ENCODE results near the gene UTY.

The UTY gene

DNA sequence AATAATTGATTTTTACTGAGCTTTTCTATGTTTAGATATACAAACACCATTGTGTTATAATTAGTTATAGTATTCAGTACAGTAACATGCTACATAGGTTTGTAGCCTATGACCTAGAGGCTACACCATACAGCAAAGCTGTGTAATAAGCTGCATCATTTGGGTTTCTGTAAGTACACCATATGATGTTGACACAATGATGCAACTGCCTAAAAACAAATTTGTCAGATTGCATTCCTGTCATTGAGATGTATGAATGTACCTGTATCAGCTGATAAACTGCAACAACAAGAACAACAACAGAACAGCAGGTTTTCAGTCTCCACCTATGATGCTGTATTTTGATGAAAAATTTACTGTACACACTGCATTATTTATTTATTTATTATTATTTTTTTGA, 64.3 kb downstream of the UTY start:
- peak; percentile 60 for DNase-seq (ENCODE audit: low read depth)
- H3K4me3 ChIP-seq (ENCODE audit: low read length): no peak overlapping the region
- TF ChIP-seq, protein P1, sequence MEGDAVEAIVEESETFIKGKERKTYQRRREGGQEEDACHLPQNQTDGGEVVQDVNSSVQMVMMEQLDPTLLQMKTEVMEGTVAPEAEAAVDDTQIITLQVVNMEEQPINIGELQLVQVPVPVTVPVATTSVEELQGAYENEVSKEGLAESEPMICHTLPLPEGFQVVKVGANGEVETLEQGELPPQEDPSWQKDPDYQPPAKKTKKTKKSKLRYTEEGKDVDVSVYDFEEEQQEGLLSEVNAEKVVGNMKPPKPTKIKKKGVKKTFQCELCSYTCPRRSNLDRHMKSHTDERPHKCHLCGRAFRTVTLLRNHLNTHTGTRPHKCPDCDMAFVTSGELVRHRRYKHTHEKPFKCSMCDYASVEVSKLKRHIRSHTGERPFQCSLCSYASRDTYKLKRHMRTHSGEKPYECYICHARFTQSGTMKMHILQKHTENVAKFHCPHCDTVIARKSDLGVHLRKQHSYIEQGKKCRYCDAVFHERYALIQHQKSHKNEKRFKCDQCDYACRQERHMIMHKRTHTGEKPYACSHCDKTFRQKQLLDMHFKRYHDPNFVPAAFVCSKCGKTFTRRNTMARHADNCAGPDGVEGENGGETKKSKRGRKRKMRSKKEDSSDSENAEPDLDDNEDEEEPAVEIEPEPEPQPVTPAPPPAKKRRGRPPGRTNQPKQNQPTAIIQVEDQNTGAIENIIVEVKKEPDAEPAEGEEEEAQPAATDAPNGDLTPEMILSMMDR (IDR thresholded peaks at IDR 0.05; ENCODE audit: insufficient read depth, low read depth, low read length, missing control alignments): no peak

DNA sequence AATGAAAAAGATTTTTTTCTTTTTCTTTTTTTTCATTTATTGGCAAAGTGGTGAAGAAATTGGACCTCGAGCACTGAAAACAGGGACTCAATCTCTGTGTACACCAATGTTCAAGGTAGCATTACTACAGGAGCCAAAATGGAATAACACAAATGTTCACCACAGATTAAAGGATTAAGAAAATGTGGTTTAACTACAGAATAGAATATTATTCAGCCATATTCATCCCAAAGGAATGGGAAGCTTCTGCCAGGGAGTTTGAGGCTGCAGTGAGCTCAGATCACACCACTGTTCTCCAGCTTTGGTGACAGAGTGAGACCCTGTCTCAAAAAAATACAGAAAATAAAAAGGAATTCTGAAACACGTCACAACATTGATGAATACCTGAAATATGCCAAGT, 81.0 kb downstream of the UTY start:
- DNase-seq (ENCODE audit: low read depth): no peak
- TF ChIP-seq, protein P1 (IDR thresholded peaks at IDR 0.05; ENCODE audit: insufficient read depth, low read depth, low read length, missing control alignments): no peak
- H3K4me3 ChIP-seq (ENCODE audit: low read length): no peak overlapping the region

DNA sequence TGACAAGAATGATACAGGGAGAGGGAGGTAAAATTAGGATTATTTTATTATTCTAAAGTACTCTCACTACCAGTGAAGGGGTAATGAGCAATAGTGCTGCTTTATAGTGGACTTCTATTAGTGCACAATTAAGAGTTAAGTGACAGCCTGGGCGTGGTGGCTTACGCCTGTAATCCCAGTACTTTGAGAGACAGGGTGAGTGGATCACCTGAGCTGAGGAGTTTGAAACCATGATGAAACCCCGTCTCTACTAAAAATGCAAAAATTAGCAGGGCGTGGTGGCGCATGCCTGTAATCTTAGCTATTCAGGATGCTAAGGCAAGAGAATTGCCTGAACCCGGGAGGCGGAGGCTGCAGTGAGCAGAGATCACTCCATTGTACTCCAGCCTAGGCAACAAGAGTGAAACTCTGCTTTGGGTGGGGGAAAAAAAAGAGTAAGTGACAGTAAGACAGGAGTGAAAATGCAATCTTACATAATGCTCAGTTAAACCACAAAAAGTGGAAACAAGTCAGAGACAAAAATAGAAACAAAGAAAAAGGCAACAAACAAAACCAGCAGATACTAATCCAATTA, 98.6 kb downstream of the UTY start:
- DNase-seq (ENCODE audit: low read depth): peak; percentile 8
- TF ChIP-seq, protein P1 (IDR thresholded peaks at IDR 0.05; ENCODE audit: insufficient read depth, low read depth, low read length, missing control alignments): no peak
- no peak overlapping the region for H3K4me3 ChIP-seq (ENCODE audit: low read length)

GRCh38 chrY:13370868-13371800, 108.7 kb downstream of the UTY start:
- TF ChIP-seq, protein P1 (IDR thresholded peaks at IDR 0.05; ENCODE audit: insufficient read depth, low read depth, low read length, missing control alignments): no peak
- no peak overlapping the region for H3K4me3 ChIP-seq (ENCODE audit: low read length)
- no peak for DNase-seq (ENCODE audit: low read depth)

DNA sequence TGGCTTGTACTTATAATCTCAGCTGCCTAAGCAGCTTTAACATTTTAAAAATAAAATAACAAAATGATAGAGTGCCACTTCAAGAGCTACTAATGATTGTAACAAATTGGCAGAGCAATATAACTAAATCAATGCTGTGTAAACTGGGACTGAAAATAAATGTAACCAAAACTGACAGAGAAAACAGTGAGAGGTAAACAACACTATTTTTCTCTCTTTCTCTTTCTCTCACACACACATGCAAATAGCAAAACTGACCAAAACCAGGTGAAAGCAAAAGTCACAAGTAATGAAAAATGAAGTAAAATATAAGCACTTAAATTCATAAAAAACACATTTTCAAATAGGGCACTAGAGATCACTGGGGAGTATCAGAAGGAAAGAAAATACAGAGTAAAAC, 109.6 kb downstream of the UTY start:
- TF ChIP-seq, protein P1 (IDR thresholded peaks at IDR 0.05; ENCODE audit: insufficient read depth, low read depth, low read length, missing control alignments): no peak
- DNase-seq (ENCODE audit: low read depth): no peak
- H3K4me3 ChIP-seq (ENCODE audit: low read length): no peak overlapping the region

GRCh38 chrY:13368513-13368845, 111.4 kb downstream of the UTY start:
- DNase-seq (ENCODE audit: low read depth): no peak
- no peak overlapping the region for H3K4me3 ChIP-seq (ENCODE audit: low read length)
- TF ChIP-seq, protein P1 (IDR thresholded peaks at IDR 0.05; ENCODE audit: insufficient read depth, low read depth, low read length, missing control alignments): no peak
